Hippocampal formation (tissue), 2 donors: ENCODE measurements around the gene PDZD2.
A peak's percentile ranks its signal among the peaks of the same experiment; 100 is the strongest.
"Not testable (repeated sequence)": the region's sequence is repeated elsewhere in the genome, so short reads cannot be mapped to it uniquely, and the experiment has no call there.

Experiments used
- DNase-seq, 2 donors: peaks; one replicate each; lab custom pipeline; 2025; lab: John Stamatoyannopoulos, UW

Gene PDZD2

GRCh38 chr5:31691408-31691807, 52.5 kb downstream of the PDZD2 start:
- not testable (repeated sequence) for DNase-seq

GRCh38 chr5:31692561-31693221, 53.8 kb downstream of the PDZD2 start:
- DNase-seq = peak in 1 of 2 donors; percentile 36

GRCh38 chr5:31698673-31699072, 59.7 kb downstream of the PDZD2 start:
- no peak for DNase-seq

DNA sequence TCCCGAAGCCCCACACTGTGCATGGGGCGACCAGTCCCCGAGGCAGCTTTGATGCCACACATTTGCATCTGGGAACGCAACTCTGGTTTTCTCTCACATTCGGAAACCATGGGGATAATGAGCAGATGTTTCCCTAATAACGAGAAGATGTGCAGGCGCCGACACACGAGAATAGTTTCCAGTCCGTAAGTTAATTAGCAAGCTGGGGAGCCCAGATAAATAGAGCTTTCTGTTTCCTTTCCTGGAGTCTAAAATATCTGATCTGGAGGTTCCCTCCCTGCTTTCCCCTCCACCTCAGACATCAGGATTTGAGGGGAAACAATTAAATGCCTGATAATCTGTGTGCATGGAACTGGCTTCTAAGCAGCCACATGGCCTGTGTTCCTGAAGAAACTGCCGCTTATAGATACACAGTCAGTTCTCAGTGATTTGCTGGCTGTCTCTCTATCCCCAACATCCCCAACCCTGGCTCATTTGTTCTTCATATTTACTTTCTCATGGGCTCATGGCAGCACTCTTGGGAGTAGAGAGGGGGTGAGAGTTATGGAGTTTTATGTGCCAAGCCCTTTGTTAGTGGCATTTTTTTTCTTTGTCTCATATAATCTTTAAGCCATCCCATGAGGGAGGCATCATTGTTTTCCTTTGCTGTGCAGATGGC, 62.8 kb downstream of the PDZD2 start:
- DNase-seq = no peak

DNA sequence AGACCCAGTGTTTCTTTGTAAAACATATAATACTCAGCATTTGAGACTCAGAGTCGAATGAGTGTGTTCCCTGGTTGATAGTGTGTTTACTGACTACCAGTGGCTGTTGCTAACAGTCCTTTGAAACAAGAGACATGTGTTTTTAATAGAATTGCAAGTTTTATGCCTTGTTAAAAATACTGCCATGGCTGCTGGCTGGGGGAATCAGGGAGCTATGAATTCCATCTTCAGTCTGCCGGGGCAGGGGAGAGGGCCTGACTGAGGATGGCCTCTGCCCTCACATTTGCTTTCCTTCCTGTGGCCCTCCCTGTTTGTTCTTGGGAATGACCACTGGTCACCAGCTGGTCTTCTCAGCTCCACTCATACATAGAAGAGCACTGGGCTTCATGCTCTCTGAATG, 63.8 kb downstream of the PDZD2 start:
- no peak for DNase-seq

GRCh38 chr5:31703757-31704156, 64.8 kb downstream of the PDZD2 start:
- DNase-seq = no peak

GRCh38 chr5:31706186-31706585, 67.3 kb downstream of the PDZD2 start:
- DNase-seq = no peak

- DNase-seq = no peak
These were observed 68.4 kb downstream of the PDZD2 start for GRCh38 chr5:31707329-31707728.

- no peak for DNase-seq
These were observed 69.2 kb downstream of the PDZD2 start for GRCh38 chr5:31708089-31708488.

GRCh38 chr5:31711363-31711762, 72.4 kb downstream of the PDZD2 start:
- DNase-seq = no peak

DNA sequence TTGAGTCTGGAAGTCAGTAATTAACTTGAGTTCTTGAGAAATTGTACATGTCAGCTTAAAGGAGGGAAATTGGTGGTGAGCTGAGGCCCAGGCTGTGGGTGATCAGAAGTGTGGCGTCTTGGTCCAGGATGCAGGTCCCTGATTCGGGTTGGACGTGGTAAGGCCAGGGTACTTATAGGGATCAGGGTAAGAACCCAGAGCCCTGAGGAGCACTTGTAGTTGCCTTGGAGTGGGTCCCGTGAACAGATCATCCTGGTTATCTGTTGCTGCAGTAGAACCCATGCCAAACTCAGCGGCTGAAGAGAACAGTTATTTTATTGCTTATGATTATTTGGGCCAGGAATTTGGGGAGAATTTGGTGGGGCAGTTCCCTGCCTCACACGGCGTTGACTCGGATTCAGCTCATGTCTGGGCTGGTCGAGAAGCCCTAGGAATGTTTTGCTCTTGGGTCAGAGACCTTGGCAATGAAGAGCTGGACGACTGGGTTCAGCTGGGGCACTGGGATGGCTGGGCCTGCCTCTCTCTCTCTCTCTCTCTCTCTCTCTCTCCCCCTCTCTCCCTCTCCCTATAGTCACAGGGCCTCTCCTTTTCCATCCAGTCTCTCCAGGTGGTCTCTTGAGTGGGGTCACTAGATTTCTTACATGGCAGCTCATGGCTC, 73.1 kb downstream of the PDZD2 start:
- no peak for DNase-seq

DNA sequence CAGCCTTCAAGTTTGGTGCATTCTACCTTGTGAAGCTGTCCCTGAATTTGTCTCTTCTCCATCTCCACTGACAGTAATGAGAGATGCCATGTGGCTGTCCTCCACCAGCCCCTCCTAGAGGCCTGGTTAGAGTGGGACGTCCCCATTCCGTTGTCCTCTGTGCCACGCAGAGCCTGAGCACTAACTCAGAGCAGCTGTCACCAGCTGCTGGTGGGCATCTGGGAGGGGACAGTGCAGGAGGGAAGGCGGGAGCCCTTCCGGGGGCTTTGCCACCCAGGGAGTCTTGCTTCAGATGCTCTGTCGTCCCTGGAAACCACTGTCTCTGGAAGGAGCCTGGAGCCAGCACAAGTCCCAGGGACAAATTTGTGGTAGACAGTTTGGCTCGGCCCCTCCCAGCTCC, 78.6 kb downstream of the PDZD2 start:
- no peak for DNase-seq

DNA sequence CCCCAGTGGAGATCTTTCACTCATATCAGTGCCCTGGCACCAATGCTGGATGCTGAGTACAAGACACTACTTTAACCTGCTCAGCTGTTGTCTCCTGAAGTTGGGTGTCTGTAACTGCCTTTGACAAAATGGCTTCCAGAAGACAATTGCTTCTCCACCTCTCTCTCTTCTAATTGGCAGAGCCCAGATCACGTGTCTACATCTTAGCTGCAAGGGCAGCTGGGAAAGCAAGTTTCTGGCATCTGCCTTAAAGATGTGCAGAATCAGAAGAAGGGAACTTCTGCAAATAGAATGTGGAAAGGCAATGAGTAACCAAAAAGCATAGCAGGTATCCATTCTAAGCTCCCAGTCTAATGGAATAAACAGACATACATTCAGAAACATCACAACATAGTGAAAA, 81.1 kb downstream of the PDZD2 start:
- no peak for DNase-seq

GRCh38 chr5:31720811-31721345, 81.9 kb downstream of the PDZD2 start:
- DNase-seq = no peak

GRCh38 chr5:31722111-31722510, 83.2 kb downstream of the PDZD2 start:
- no peak for DNase-seq

- no peak for DNase-seq
These were observed 87.1 kb downstream of the PDZD2 start for GRCh38 chr5:31725996-31726395.

GRCh38 chr5:31726952-31727351, 88.0 kb downstream of the PDZD2 start:
- DNase-seq = no peak

- no peak for DNase-seq
These were observed 89.1 kb downstream of the PDZD2 start for GRCh38 chr5:31728039-31728438.

GRCh38 chr5:31728806-31729205, 89.9 kb downstream of the PDZD2 start:
- not testable (repeated sequence) for DNase-seq

DNA sequence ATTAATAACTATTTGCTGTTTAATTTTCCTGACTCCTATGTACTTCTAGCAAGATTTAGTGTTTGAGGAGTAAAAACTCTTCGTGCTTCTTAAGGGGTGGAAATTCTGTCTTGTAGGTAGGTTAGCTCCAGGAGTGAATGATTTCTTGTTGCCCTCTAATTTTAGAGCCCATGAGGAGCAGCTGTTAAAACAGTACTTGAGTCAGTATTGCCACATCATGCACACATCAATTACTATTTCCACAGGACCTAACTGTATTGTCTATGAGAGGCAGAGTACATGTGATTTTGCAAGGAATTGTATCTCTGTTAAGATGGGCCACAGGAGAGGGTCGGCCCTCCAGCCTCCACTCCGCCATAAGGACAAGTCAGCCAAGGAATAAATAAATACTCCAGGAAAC, 91.2 kb downstream of the PDZD2 start:
- no peak for DNase-seq

DNA sequence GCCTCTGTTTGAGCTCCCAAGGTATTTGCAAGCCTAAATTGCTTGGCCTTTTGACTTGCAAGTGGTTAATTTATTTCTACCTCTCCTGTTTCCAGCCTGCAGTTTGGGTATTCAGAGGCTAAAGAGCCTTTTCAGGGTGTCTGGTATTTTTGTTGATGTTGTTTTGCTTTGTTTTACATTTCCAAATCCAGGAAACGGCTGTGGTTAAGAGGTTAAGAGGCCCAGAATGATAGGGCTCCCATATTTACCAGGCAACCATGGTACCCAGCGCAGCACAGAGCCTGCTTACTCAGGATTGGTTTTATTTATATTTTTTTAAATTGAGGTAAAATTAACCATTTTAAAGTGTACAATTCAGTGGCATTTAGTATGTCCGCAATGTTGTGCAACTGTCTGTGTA, 92.1 kb downstream of the PDZD2 start:
- no peak for DNase-seq

- no peak for DNase-seq
These were observed 92.9 kb downstream of the PDZD2 start for GRCh38 chr5:31731710-31732301.

DNA sequence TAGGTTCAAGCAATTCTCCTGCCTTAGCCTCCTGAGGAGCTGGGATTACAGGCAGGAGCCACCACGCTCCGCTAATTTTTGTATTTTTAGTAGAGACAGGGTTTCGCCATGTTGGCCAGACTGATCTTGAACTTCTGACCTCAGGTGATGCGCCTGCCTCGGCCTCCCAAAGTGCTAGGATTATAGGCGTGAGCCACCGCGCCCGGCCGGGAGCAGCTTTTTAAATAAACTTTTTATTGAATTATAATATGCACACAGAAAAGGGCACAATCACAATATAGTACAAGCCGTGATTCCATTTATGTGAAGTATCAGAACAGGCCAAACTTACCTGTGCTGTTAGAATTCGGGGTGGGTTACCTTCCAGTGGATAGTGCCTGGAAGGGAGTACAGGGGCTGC, 93.9 kb downstream of the PDZD2 start:
- not testable (repeated sequence) for DNase-seq
